ENCODE measurements around the gene ZNF488.

- TF ChIP-seq EZH2 (IDR thresholded peaks at IDR 0.05) (no peak), POLR2AphosphoS5 (IDR thresholded peaks at IDR 0.05; ENCODE audit: borderline replicate concordance, low read depth, low read length) (no peak), FOXP2 (optimal IDR thresholded peaks at IDR 0.05; ENCODE audit: control extremely low read depth, extremely low read length, insufficient read depth) (no peak)
These were observed 19.2 kb downstream of the ZNF488 start for GRCh38 chr10:47364911-47365310.

Data from SK-N-MC (cell line).